ENCODE results near the gene BOLL.
"Not testable (repeated sequence)": the region's sequence is repeated elsewhere in the genome, so short reads cannot be mapped to it uniquely, and the experiment has no call there.

Gene BOLL

DNA sequence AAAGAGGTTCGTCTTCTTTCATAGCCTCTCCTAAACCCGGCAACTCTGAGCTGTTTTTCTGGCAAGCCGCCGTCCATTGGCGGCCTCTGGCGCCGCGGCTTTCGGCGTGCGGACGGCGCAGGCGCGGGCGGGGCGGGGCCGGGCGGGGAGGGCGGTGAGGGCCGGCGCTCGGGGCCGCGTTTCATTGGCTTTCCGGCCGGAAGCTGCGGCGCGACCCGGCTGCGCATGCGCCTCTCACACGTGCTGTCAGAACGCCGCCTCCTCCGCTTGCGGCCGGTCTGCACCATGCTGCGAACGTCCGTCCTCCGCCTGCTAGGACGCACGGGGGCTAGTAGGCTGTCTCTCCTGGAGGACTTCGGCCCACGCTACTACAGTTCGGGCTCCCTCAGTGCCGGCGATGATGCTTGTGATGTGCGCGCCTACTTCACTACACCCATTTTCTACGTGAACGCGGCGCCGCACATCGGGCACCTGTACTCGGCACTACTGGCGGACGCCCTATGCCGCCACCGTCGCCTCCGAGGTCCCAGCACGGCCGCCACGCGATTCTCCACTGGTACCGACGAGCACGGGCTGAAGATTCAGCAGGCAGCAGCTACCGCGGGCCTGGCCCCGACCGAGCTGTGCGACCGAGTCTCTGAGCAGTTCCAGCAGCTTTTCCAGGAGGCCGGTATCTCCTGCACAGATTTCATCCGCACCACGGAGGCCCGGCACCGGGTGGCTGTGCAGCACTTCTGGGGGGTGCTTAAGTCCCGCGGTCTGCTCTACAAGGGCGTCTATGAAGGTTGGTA is 79.8 kb downstream of the BOLL start, which contains the start of gene MARS2:
Gene MARS2, plus strand, starts transcription at position 249 of the 791 bp plus-strand sequence. Its CDS starts 37 bp downstream, at position 286.
- Mint-ChIP-seq H3K27ac (peak within 1 kb of the TSS; percentile 94), H3K4me3 (peak within 1 kb of the TSS; percentile 88), H3K9me3 (no peaks in the 10 kb centered on the region), H3K36me3 (ENCODE audit: low read depth) (peaks cover 36% of the 10 kb centered on the region), H3K4me1 (ENCODE audit: low read depth) (peaks cover 35% of the 10 kb centered on the region), H3K27me3 (peaks cover 5% of the 10 kb centered on the region)

DNA sequence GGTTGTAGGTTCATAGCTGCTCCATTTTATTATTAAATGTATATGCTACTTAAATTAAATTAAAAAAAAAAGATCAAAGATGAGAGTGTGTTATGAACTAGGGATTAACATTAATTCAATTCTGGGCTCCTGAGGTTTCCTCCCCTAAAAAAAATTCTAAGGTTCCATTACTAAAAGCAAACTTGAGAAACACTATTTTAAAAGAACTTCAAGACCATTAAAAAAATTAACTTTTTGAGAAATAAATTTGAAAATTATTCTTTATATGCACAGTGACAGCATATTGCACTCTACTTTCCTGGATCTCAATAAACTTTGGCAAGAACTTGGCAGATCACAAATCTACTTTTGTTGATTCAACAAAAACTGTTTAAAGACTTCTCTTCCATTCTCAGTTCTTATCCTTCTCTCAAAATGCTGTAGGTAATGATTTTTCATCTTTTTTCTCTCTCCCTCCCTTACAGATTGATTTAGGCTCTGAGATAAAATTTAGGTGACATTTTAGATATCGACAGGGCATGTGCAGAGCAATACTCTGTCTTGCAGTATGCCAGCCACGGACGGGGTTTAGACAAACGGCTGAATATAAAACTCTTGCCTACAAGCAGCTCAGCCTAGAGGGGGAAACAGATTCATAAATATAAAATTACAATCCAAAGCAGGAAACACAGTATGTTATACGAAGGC is 80.5 kb downstream of the BOLL start:
- H3K27ac Mint-ChIP-seq = peak overlapping the region; percentile 94
- no peaks in the 10 kb centered on the region for H3K9me3 Mint-ChIP-seq
- peak overlapping the region; percentile 88 for H3K4me3 Mint-ChIP-seq
- H3K36me3 Mint-ChIP-seq (ENCODE audit: low read depth) = peaks cover 29% of the 10 kb centered on the region
- peaks cover 28% of the 10 kb centered on the region for H3K4me1 Mint-ChIP-seq (ENCODE audit: low read depth)
- H3K27me3 Mint-ChIP-seq = peaks cover 9% of the 10 kb centered on the region

DNA sequence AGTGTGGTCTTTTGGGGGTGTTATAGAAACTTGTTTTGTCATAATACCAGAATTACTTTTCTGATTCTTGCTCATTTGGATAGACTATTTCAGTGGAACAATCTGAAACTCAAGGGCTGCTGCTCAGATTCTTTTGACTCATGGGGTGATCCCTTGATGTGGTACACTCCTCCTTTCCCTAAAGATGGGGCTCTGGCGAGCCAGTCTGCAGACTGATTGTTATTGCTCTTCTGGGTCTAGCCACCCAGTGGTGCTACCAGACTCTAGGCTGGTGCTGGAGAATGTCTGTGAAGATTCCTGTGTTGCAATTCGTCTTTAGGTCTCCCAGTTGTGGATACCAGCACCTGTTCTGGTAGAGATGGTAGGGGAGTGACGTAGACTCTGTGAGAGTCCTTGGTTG is 84.2 kb downstream of the BOLL start:
- Mint-ChIP-seq H3K4me3 (no peak overlapping the region), H3K27me3 (peaks cover 10% of the 10 kb centered on the region), H3K27ac (no peak overlapping the region), H3K9me3 (no peaks in the 10 kb centered on the region), H3K36me3 (ENCODE audit: low read depth) (peaks cover under 1% of the 10 kb centered on the region), H3K4me1 (ENCODE audit: low read depth) (peaks cover 6% of the 10 kb centered on the region)

DNA sequence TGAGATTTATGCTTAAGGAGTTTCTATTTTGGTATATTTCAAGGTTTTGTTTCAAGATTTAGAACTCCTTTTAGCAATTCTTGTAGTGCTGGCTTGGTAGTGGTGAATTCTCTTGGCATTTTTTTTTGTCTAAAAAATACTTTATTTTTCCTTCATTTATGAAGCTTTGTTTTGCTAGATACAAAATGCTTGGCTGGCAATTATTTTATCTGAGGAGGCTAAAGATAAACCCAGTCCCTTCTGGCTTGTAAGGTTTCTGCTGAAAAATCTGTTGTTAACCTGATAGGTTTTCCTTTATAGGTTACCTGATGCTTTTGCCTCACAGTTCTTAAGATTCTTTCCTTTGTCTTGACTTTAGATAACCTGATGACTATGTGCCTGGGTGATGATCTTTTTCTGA is 85.4 kb downstream of the BOLL start:
- H3K27me3 Mint-ChIP-seq; H3K36me3 Mint-ChIP-seq (ENCODE audit: low read depth); H3K4me3 Mint-ChIP-seq; H3K27ac Mint-ChIP-seq; H3K9me3 Mint-ChIP-seq; H3K4me1 Mint-ChIP-seq (ENCODE audit: low read depth): not testable (repeated sequence)

DNA sequence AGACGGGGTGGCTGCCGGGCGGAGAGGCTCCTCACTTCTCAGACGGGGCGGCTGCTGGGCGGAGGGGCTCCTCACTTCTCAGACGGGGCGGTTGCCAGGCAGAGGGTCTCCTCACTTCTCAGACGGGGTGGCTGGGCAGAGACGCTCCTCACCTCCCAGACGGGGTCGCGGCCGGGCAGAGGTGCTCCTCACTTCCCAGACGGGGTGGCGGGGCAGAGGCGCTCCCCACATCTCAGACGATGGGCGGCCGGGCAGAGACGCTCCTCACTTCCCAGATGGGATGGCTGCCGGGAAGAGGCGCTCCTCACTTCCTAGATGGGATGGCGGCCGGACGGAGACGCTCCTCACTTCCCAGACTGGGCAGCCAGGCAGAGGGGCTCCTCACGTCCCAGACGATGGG is 88.5 kb downstream of the BOLL start:
- H3K27ac Mint-ChIP-seq; H3K36me3 Mint-ChIP-seq (ENCODE audit: low read depth); H3K4me3 Mint-ChIP-seq; H3K4me1 Mint-ChIP-seq (ENCODE audit: low read depth); H3K9me3 Mint-ChIP-seq: not testable (repeated sequence)
- peaks cover 11% of the 10 kb centered on the region for H3K27me3 Mint-ChIP-seq

DNA sequence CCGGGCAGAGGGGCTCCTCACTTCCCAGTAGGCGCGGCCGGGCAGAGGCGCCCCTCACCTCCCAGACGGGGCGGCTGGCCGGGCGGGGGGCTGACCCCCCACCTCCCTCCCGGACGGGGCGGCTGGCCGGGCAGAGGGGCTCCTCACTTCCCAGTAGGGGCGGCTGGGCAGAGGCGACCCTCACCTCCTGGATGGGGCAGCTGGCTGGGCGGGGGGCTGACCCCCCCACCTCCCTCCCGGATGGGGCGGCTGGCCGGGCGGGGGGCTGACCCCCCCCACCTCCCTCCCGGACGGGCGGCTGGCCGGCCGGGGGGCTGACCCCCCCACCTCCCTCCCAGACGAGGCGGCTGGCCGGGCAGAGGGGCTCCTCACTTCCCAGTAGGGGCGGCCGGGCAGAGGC is 89.1 kb downstream of the BOLL start:
- not testable (repeated sequence) for H3K27me3 Mint-ChIP-seq; H3K4me1 Mint-ChIP-seq (ENCODE audit: low read depth); H3K9me3 Mint-ChIP-seq; H3K27ac Mint-ChIP-seq; H3K4me3 Mint-ChIP-seq; H3K36me3 Mint-ChIP-seq (ENCODE audit: low read depth)

DNA sequence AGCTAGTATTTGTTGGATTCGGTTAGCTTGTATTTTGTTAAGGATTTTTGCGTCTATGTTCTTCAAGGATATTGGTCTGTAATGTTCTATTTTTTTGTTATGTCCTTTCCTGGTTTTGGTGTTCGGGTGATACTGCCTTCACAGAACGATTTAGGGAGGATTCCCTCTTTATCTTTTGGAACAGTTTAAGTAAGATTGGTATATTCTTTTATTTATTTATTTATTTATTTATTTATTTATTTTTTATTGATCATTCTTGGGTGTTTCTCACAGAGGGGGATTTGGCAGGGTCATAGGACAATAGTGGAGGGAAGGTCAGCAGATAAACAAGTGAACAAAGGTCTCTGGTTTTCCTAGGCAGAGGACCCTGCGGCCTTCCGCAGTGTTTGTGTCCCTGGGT is 89.9 kb downstream of the BOLL start:
- H3K27ac Mint-ChIP-seq; H3K36me3 Mint-ChIP-seq (ENCODE audit: low read depth); H3K4me1 Mint-ChIP-seq (ENCODE audit: low read depth); H3K9me3 Mint-ChIP-seq; H3K27me3 Mint-ChIP-seq; H3K4me3 Mint-ChIP-seq: not testable (repeated sequence)

DNA sequence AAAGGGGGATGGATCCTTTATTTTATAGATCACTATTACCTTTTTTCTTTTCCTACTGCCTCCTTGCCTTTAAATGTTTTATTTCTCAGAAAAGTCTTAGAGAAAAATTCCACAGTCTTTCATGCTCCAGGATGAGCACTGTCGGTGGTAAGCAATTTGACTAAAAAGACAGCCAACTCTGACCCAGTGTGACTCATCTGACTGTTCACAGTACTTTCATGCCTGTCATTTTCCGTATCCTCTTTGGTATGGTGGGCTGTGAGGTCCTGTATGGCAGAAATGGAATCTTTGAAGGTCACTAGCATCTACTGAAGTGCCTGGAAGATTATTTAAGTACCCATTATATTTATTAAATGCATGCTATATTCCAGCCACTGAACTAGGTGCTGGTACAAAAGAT is 107.6 kb downstream of the BOLL start:
- no peak overlapping the region for H3K27ac Mint-ChIP-seq
- peaks cover 20% of the 10 kb centered on the region for H3K27me3 Mint-ChIP-seq
- no peak overlapping the region for H3K4me3 Mint-ChIP-seq
- peaks cover 9% of the 10 kb centered on the region for H3K4me1 Mint-ChIP-seq (ENCODE audit: low read depth)
- H3K9me3 Mint-ChIP-seq = no peaks in the 10 kb centered on the region
- no peaks in the 10 kb centered on the region for H3K36me3 Mint-ChIP-seq (ENCODE audit: low read depth)

DNA sequence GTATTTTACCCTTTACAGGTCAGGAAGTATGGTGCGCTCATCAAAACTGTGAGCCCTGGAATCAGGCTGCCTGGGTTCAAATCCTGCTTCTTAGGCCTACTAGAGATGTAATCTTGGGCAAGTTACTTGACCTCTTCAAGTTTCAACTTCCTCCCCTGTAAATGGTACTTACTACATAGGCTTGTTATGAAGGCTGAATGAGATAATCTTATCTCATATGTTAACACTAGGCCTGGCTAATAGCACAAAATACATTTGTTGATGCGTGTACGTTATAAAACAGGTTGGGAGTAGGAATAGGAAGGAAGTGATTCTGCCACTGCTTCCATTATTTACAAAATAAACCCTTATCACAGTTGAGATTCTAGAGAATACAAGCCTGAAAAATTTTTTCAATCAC is 108.1 kb downstream of the BOLL start:
- H3K9me3 Mint-ChIP-seq = no peaks in the 10 kb centered on the region
- no peak overlapping the region for H3K27ac Mint-ChIP-seq
- peaks cover 24% of the 10 kb centered on the region for H3K27me3 Mint-ChIP-seq
- H3K4me3 Mint-ChIP-seq = no peak overlapping the region
- no peaks in the 10 kb centered on the region for H3K36me3 Mint-ChIP-seq (ENCODE audit: low read depth)
- H3K4me1 Mint-ChIP-seq (ENCODE audit: low read depth) = peaks cover 9% of the 10 kb centered on the region
